Mucosa of rectum (tissue), 2 donors: ENCODE results near the gene GSTO2.

Experiments
- H3K27ac ChIP-seq, 2 donors: one replicate each; pipeline ENCODE4 v1.7.0; 2013; ENCODE audit warnings: inconsistent platforms in 2 of 2, low read depth in 2 of 2, low read length in 2 of 2
- H3K27me3 ChIP-seq, 2 donors: one replicate each; pipeline ENCODE4 v1.7.0; 2013; ENCODE audit warnings: low read length in 2 of 2; ENCODE audit not compliant: control insufficient read depth in 2 of 2, insufficient read depth in 2 of 2
- H3K36me3 ChIP-seq, 2 donors: one replicate each; pipeline ENCODE4 v1.7.0; 2013; ENCODE audit warnings: low read length in 2 of 2; ENCODE audit not compliant: control insufficient read depth in 2 of 2, insufficient read depth in 2 of 2
- H3K4me1 ChIP-seq, 2 donors: one replicate each; pipeline ENCODE4 v1.7.0; 2013; ENCODE audit warnings: low read length in 2 of 2, mild to moderate bottlenecking in 1 of 2; ENCODE audit not compliant: control insufficient read depth in 2 of 2, insufficient read depth in 2 of 2
- H3K4me3 ChIP-seq, 2 donors: one replicate each; pipeline ENCODE4 v1.7.0; 2013; ENCODE audit warnings: low read length in 2 of 2
- H3K9ac ChIP-seq, 2 donors: one replicate each; pipeline ENCODE4 v1.7.0; 2013; ENCODE audit warnings: low read length in 2 of 2, low read depth in 1 of 2, mild to moderate bottlenecking in 1 of 2
- H3K9me3 ChIP-seq, 2 donors: one replicate each; pipeline ENCODE4 v1.7.0; 2013; ENCODE audit warnings: low read length in 2 of 2; ENCODE audit not compliant: control insufficient read depth in 2 of 2
- donor health status: healthy.
- donor health status: Normal muscosa, but diverticular disease.

The GSTO2 gene

DNA sequence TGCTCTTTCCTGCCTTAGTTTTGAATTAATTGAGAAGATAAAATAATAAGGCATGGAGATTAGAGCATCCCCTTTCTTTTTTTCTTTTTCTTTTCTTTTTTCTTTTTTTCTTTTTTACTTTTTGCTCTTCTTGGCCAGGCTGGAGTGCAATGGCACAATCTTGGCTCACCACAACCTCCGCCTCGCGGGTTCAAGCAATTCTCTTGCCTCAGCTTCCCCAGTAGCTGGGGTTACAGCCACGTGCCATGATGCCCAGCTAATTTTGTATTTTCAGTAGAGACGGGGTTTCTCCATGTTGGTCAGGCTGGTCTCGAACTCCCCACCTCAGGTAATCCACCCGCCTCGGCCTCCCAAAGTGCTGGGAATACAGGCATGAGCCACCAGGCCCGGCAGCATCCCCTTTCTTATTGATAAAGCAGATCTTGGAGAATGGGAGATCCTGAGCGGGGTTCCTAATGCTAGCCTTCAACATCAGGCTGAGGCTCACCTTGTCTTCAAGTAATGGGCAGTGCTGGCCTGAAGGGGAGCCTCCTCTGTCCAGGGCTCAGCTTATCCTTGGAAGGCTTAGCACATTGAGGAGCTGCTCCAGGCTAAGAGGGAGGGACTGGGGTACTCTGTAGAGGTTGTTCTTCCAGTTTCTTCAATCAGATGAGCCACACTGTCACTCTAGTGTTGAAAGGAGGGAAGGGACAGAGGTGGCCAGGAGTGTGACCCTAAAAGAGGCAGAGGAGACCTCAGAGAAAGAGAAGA is 27.9 kb downstream of the GSTO2 start:
- no peak overlapping the region for H3K27ac ChIP-seq
- H3K27me3 ChIP-seq = peaks cover 0 to 2% of the 10 kb centered on the region in 2 donors
- no peak overlapping the region for H3K4me3 ChIP-seq
- H3K9me3 ChIP-seq = no peaks in the 10 kb centered on the region
- peaks cover 3 to 7% of the 10 kb centered on the region in 2 donors for H3K4me1 ChIP-seq
- no peaks in the 10 kb centered on the region for H3K36me3 ChIP-seq
- H3K9ac ChIP-seq = no peak overlapping the region

GRCh38 chr10:104297697-104298660 is 29.0 kb downstream of the GSTO2 start:
- Histone ChIP-seq H3K27ac (no peak overlapping the region), H3K27me3 (peaks cover 0 to 2% of the 10 kb centered on the region in 2 donors), H3K4me1 (peaks cover 3 to 7% of the 10 kb centered on the region in 2 donors), H3K9ac (no peak overlapping the region), H3K9me3 (no peaks in the 10 kb centered on the region), H3K4me3 (no peak overlapping the region), H3K36me3 (no peaks in the 10 kb centered on the region)

DNA sequence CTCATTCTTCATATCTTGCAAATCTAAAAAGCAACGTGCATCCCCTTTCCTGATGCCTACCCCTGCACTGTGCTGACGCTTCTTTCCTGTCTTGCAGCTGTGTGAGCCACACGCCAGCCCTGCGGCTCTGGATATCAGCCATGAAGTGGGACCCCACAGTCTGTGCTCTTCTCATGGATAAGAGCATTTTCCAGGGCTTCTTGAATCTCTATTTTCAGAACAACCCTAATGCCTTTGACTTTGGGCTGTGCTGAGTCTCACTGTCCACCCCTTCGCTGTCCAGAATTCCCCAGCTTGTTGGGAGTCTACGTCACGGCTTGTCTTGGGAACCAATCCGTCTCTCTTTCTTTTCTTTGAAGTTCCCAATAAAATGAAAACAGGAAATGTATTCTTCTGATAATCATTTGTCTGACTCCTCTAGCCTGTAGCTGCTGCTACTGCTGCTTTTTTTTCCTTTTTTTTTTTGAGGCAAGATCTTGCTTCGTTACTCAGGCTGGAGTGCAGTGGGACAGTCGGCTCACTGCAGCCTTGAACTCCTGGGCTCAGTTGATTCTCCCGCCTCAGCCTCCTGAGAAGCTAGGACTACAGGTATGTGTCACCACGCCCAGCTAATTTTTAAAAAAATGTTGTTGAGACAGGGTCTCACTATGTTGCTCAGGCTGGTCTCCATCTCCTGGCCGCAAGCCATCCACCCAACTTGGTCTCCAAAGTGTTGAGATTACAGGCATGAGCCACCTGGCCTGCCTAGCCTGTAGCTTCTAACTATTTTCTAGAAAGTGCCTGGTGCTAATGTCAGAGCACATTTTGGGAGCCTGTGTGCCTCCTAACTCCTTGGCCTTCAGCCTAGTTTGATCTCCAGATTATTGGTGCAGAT is 30.3 kb downstream of the GSTO2 start:
- Histone ChIP-seq H3K9me3 (no peaks in the 10 kb centered on the region), H3K9ac (no peak overlapping the region), H3K36me3 (no peaks in the 10 kb centered on the region), H3K4me3 (no peak overlapping the region), H3K4me1 (peaks cover 3 to 7% of the 10 kb centered on the region in 2 donors), H3K27ac (peak overlapping the region in 1 of 2 donors; percentile 27), H3K27me3 (peaks cover 0 to 2% of the 10 kb centered on the region in 2 donors)

DNA sequence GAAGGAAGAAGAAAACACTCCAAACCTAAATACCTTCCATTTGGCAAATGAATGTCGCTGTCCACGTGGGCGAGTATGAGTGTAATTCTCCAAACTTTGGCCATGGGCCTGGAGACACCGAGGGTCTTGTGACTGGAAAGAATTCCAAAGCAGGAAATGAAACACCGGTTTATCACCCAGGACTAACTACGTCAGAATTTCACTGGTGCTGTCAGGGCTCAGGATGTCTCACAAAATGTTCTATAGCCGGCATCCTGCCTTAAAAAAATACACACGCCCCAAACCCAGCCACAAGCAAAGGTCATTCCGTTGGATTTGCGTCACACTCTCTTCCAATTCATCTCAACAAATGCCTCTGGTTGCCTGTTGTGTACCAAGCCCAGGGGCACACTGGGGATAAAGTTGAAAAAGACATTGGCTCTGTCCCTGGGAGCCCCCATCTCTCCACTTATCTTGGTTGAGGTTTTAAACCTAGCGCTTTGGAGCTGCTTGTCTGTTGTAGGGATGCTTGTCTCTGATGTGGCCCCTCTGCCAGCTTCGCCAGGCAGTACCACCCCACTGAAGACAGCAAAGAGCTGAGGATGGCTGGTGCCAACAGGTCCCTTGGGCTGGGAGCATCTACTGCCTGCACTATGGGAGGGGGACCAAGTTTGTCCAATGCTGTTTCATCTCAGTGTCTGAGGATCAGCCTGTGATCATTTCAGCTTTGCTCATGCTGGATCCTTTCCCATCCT is 31.2 kb downstream of the GSTO2 start:
- Histone ChIP-seq H3K4me3 (no peak overlapping the region), H3K9ac (no peak overlapping the region), H3K27ac (peak overlapping the region; percentile 52 to 73), H3K9me3 (no peaks in the 10 kb centered on the region), H3K4me1 (peaks cover 3 to 7% of the 10 kb centered on the region in 2 donors), H3K27me3 (peaks cover 0 to 2% of the 10 kb centered on the region in 2 donors), H3K36me3 (no peaks in the 10 kb centered on the region)

DNA sequence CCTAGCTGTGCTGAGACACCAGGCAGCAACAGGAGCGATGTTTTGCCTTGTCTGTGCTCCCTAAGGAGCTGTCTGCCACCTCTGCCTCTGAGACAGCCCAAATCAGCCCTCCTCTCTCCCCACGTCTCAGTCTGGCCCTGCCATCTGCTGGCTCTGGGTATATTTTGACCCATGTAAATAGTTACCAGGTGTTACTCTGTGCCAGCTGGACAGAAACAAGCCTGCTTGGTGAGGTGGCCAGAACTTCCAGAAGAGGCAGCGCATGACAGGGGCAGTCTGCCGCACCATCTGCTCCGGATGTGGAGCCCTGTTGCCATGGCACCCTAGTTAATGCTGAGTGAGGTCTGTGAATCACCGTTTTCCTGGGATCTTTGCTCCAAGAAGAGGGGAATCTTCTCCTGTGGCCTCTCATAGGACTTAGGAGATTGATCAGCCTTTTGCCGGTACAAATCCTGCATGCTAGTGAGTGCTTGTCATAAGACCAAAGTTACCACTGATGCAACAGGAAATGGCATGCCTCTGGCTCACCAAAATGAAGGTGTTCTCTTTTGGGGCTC is 31.8 kb downstream of the GSTO2 start:
- no peaks in the 10 kb centered on the region for H3K9me3 ChIP-seq
- H3K36me3 ChIP-seq = no peaks in the 10 kb centered on the region
- H3K27ac ChIP-seq = peak overlapping the region; percentile 52 to 73
- H3K9ac ChIP-seq = peak overlapping the region in 1 of 2 donors; percentile 17
- H3K27me3 ChIP-seq = peaks cover 0 to 2% of the 10 kb centered on the region in 2 donors
- H3K4me3 ChIP-seq = no peak overlapping the region
- peaks cover 8% of the 10 kb centered on the region in 2 donors for H3K4me1 ChIP-seq

DNA sequence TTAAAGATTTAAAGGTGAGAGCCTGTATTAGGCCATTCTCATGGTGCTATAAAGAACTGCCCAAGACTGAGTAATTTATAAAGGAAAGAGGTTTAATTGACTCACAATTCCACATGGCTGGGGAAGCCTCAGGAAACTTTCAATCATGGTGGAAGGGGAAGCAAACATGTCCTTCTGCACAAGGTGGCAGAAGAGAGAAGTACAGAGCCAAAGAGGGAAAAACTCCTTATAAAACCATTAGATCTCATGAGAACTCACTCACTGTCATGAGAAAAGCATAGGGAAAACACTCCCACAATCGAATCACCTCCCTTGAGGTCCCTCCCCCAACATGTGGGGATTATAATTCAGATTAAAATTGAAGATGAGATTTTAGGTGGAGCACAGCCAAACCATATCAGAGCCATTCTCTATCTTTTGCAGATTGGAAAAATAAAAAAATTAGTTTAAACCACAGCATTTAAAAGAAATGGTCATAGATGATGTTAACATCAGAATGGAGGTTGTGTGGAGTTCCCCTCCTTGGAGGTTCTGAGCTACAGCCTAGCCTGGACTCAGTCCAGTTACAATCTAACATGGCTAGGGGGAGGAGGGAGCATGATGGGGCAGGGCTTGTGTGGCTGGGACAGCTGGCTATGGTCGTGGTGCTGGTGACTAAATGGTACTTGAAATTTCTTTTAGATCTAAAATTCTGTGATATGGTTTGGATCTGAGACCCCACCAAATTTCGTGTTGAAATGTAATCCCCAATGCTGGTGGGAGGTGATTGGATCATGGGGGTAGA is 33.1 kb downstream of the GSTO2 start:
- peaks cover 10% of the 10 kb centered on the region in 2 donors for H3K4me1 ChIP-seq
- H3K9ac ChIP-seq = no peak overlapping the region
- no peak overlapping the region for H3K27ac ChIP-seq
- no peaks in the 10 kb centered on the region for H3K36me3 ChIP-seq
- H3K4me3 ChIP-seq = no peak overlapping the region
- no peaks in the 10 kb centered on the region for H3K9me3 ChIP-seq
- peaks cover 0 to 2% of the 10 kb centered on the region in 2 donors for H3K27me3 ChIP-seq

DNA sequence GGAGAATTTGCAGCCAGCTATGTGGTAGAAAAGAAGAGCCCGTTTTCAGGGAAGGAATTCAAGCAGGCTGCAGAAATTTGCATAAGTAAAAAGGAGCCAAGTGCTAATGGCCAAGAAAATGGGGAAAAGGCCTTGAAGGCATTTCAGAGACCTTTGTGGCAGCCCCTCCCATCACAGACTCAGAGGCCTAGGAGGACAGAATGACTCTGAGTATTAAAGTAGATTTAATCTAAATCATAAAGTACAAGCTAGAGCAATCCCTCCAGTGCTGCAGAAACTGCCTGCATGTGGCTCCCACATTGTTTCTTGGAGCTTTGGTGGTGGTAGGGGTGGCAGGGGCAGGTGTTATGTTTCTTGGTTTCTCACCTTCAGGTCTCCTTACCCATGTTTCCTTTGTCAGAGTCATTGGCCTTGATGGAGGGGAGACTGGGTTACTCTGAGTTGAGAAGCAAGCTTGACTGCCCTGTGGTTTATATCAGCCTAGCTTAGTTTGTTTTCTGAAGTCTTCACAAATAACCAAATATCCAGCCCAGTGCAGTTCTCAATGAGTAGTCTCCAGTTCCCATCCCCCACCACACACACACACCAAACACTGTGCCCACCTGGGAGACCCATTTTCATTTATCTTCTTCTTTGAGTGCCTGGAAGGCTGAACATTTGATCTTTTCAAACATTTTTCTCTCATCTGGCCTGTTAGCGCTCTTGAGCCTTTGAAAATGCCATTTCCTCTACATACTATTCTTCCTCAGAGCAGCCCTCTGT is 34.8 kb downstream of the GSTO2 start:
- Histone ChIP-seq H3K9ac (no peak overlapping the region), H3K4me1 (peaks cover 10 to 15% of the 10 kb centered on the region in 2 donors), H3K27ac (no peak overlapping the region), H3K4me3 (no peak overlapping the region), H3K27me3 (peaks cover 0 to 2% of the 10 kb centered on the region in 2 donors), H3K36me3 (no peaks in the 10 kb centered on the region), H3K9me3 (no peaks in the 10 kb centered on the region)

DNA sequence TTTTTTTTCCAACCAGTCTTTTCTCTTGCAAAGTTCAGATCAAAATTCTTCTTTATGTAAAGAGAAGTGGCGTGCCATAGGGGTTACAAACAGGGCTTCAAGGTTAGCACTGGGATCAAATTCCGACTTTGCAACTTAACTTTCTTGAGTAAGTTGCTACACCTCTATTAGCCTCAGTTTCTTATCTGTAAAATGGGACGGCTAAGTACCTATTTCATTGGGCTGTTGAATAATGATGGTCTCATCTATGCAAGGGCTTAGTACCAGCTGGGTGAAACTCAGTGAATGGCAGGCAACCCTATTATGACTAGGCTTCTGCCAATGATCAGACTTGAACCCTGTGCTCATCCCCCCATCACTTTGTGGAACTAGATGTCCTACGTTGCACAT is 35.4 kb downstream of the GSTO2 start:
- Histone ChIP-seq H3K4me1 (peaks cover 10 to 15% of the 10 kb centered on the region in 2 donors), H3K9me3 (no peaks in the 10 kb centered on the region), H3K9ac (no peak overlapping the region), H3K27me3 (peaks cover 0 to 2% of the 10 kb centered on the region in 2 donors), H3K4me3 (no peak overlapping the region), H3K27ac (no peak overlapping the region), H3K36me3 (no peaks in the 10 kb centered on the region)
